H4 (cell line): ENCODE measurements around the gene ACOT12. TPM values are rescaled to one million over a fixed set of nuclear protein-coding genes. Genes with fewer than 3 reads are reported as not detected.
"Not testable (repeated sequence)": the region's sequence is repeated elsewhere in the genome, so short reads cannot be mapped to it uniquely, and the experiment has no call there.

ENCODE experiments used
- DNase-seq: peaks from one replicate; pipeline ENCODE4 v3.0.0-alpha.2; 2015; ENCODE audit warnings: low spot score
- total RNA-seq: library from RNA; depleted of rRNA; stranded (reverse); fragments of >200 nt; shearing (Covaris generic); gene quantifications from 2 replicates; pipeline ENCODE4 v1.2.3, GENCODE V29; 2014; rRNA removed

The ACOT12 gene
- total RNA-seq, result not detected in 2 replicates

- no peak for DNase-seq
Observed at GRCh38 chr5:81393783-81394718, at the start of gene ACOT12. Gene ACOT12 (minus strand): TSS chr5:81394134. CDS start chr5:81394114, 20 bp downstream.

GRCh38 chr5:81435023-81435422 is 41.1 kb upstream of the ACOT12 start:
- no peak for DNase-seq

- no peak for DNase-seq
Observed at GRCh38 chr5:81429985-81430384, 36.1 kb upstream of the ACOT12 start.

GRCh38 chr5:81429363-81429762 is 35.4 kb upstream of the ACOT12 start:
- DNase-seq, result no peak

- DNase-seq, result peak; percentile 53
Observed at GRCh38 chr5:81428861-81429260, 34.9 kb upstream of the ACOT12 start.

GRCh38 chr5:81428446-81428845 is 34.5 kb upstream of the ACOT12 start:
- DNase-seq, result no peak

- DNase-seq, result no peak
Observed at GRCh38 chr5:81427566-81427965, 33.6 kb upstream of the ACOT12 start.

GRCh38 chr5:81426359-81427030 is 32.6 kb upstream of the ACOT12 start:
- no peak for DNase-seq

GRCh38 chr5:81425569-81425968 is 31.6 kb upstream of the ACOT12 start:
- DNase-seq, result peak; percentile 51

GRCh38 chr5:81424728-81425127 is 30.8 kb upstream of the ACOT12 start:
- peak; percentile 31 for DNase-seq

GRCh38 chr5:81422671-81423070 is 28.7 kb upstream of the ACOT12 start:
- peak; percentile 95 for DNase-seq

- peak; percentile 96 for DNase-seq
Observed at GRCh38 chr5:81420039-81420667, 26.2 kb upstream of the ACOT12 start.

GRCh38 chr5:81418606-81419005 is 24.7 kb upstream of the ACOT12 start:
- DNase-seq, result no peak

- DNase-seq, result no peak
Observed at GRCh38 chr5:81417052-81417451, 23.1 kb upstream of the ACOT12 start.

- no peak for DNase-seq
Observed at GRCh38 chr5:81409896-81410295, 16.0 kb upstream of the ACOT12 start.

GRCh38 chr5:81409361-81409760 is 15.4 kb upstream of the ACOT12 start:
- DNase-seq, result no peak

GRCh38 chr5:81408496-81408895 is 14.6 kb upstream of the ACOT12 start:
- no peak for DNase-seq

- DNase-seq, result not testable (repeated sequence)
Observed at GRCh38 chr5:81407811-81408210, 13.9 kb upstream of the ACOT12 start.

- DNase-seq, result no peak
Observed at GRCh38 chr5:81405126-81405891, 11.4 kb upstream of the ACOT12 start.

GRCh38 chr5:81402192-81402930 is 8.4 kb upstream of the ACOT12 start:
- no peak for DNase-seq

GRCh38 chr5:81401266-81401665 is 7.3 kb upstream of the ACOT12 start:
- DNase-seq, result no peak
